ENCODE results near the gene SLC45A1.

The SLC45A1 gene

DNA sequence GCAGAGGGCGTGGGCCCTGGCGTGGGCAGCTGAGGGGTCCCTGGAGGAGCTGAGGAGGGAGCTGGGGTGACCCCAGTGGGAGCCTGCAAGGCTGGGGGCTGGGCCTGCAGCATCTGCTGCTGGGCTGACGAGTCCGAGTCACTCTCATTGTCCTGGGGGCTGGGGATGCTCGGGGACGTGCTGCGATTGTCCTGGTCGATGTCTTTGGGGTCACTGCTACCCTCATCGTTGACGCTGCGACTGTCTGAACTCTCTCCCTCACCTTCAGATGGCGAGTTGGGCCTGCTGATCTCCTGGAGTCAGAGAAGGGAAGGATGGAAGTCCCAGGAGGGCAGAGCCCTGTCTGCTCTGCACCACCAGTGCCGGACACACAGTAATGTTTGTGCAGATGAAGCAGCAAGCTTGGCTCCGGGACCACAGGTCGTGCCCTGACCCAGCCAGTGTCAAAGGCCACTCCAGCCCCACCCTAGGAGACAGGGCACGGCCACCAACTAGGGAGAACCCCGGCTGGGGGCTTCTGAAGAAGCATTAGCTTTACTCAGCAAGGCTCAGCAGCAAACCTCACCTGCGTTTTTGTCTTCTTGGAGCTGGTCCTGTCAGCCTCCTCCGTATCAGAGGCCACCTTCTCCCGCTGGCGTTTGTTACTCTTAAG lies 43.4 kb downstream of the SLC45A1 start:
- DNase-seq (ENCODE audit: low read depth, low spot score) = no peak
- no peak overlapping the region for H3K9ac ChIP-seq (ENCODE audit: insufficient read length)
- H3K9me3 ChIP-seq (ENCODE audit: low read depth, low read length) = no peaks in the 10 kb centered on the region
- no peak for TF ChIP-seq POLR2AphosphoS5 (IDR thresholded peaks at IDR 0.05; ENCODE audit: borderline replicate concordance, low read depth, low read length)
- no peak for TF ChIP-seq EZH2 (IDR thresholded peaks at IDR 0.05)
- TF ChIP-seq FOXP2 (optimal IDR thresholded peaks at IDR 0.05; ENCODE audit: control extremely low read depth, extremely low read length, insufficient read depth) = no peak
- no peak overlapping the region for H3K27ac ChIP-seq
- H3K36me3 ChIP-seq (ENCODE audit: insufficient read depth, low read length) = peaks cover 60% of the 10 kb centered on the region
- no peak overlapping the region for H3K4me3 ChIP-seq

DNA sequence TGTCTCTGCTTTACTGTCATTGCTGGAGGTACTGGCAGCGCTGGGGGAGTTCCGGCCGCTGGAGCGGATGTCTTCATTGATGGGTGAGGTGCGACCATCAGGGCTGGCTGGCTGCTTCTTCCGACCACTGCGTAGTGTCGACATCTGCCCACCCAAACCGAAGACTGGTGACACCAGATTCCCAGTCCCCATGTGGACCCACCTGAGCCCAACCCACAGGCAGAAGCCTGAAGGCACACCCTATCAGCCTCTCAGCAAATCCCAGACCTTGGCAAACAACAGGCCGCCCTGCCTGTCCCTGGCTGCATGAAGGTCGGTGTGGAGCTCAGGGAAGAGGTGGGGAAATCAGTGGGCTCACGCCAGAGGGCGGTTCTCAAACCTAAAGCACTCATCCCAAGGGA lies 44.8 kb downstream of the SLC45A1 start:
- peaks cover 48% of the 10 kb centered on the region for H3K36me3 ChIP-seq (ENCODE audit: insufficient read depth, low read length)
- H3K9ac ChIP-seq (ENCODE audit: insufficient read length) = no peak overlapping the region
- no peak overlapping the region for H3K27ac ChIP-seq
- DNase-seq (ENCODE audit: low read depth, low spot score) = no peak
- no peak overlapping the region for H3K4me3 ChIP-seq
- H3K9me3 ChIP-seq (ENCODE audit: low read depth, low read length) = no peaks in the 10 kb centered on the region
- TF ChIP-seq POLR2AphosphoS5 (IDR thresholded peaks at IDR 0.05; ENCODE audit: borderline replicate concordance, low read depth, low read length) = no peak

DNA sequence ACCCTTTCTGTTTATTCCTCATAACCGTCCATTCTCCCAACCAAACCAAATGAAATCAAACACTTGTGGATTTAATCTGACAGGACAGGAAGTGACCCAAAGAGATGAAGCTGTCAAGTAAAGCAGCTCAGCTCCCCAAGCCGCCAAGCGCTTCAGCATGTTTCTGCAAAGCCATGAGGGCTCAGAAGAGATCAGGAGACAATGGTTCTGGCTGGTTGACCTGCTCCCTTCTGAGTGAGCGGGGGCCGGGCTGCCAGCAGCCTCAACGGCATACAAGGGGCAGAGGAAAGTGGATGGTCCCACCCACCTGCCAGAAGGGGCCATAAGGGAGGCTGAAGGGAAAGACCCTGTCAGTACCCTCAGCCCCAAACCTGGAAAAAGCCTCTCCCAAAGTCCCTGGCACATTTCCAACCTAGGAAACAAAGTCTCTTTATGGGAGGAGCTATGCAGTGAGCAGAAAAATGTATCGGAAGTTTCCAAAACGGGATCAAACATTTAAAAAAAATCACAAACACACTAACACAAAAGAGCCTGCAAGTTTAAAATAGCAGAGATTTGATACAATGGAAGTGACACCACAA lies 45.4 kb downstream of the SLC45A1 start:
- Histone ChIP-seq H3K4me3 (peak overlapping the region; percentile 66), H3K27ac (peak overlapping the region; percentile 75), H3K36me3 (ENCODE audit: insufficient read depth, low read length) (peaks cover 42% of the 10 kb centered on the region), H3K9me3 (ENCODE audit: low read depth, low read length) (no peaks in the 10 kb centered on the region), H3K9ac (ENCODE audit: insufficient read length) (no peak overlapping the region)
- TF ChIP-seq EZH2 (IDR thresholded peaks at IDR 0.05) (no peak), FOXP2 (optimal IDR thresholded peaks at IDR 0.05; ENCODE audit: control extremely low read depth, extremely low read length, insufficient read depth) (no peak), POLR2AphosphoS5 (IDR thresholded peaks at IDR 0.05; ENCODE audit: borderline replicate concordance, low read depth, low read length) (no peak)
- DNase-seq (ENCODE audit: low read depth, low spot score) = no peak

DNA sequence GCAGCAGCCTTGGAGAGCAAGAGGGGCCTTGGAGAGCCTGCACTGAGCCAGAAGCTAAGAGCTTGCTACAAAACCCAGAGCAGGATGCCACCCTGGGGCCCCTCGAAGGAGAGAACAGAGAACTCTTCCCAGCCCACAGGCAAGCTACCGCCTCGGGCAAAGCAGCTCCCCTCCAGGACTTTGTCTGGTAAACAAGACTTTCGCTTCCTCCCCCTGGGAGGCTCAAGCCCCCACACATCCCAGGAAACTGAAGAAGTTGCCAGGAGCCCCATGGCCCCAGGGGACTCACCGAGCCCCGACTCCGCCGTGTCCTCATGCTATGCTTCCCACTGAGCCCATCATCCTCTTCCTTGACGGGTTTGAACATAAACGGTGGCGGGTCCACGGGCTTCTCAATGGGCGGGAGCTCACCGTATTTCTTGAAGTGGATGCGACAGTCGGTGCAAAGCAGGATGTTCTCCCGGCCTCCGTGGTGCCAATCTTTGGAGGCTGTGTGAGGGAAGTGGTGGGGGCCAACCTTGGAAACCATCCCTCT lies 45.9 kb downstream of the SLC45A1 start:
- Histone ChIP-seq H3K9ac (ENCODE audit: insufficient read length) (no peak overlapping the region), H3K4me3 (peak overlapping the region; percentile 66), H3K36me3 (ENCODE audit: insufficient read depth, low read length) (peaks cover 37% of the 10 kb centered on the region), H3K9me3 (ENCODE audit: low read depth, low read length) (no peaks in the 10 kb centered on the region), H3K27ac (peak overlapping the region; percentile 75)
- DNase-seq (ENCODE audit: low read depth, low spot score) = peak; percentile 93
- TF ChIP-seq FOXP2 (optimal IDR thresholded peaks at IDR 0.05; ENCODE audit: control extremely low read depth, extremely low read length, insufficient read depth) (peak; percentile 97), EZH2 (IDR thresholded peaks at IDR 0.05) (no peak), POLR2AphosphoS5 (IDR thresholded peaks at IDR 0.05; ENCODE audit: borderline replicate concordance, low read depth, low read length) (peak; percentile 36; the same call in 1 of the 2 replicates)

DNA sequence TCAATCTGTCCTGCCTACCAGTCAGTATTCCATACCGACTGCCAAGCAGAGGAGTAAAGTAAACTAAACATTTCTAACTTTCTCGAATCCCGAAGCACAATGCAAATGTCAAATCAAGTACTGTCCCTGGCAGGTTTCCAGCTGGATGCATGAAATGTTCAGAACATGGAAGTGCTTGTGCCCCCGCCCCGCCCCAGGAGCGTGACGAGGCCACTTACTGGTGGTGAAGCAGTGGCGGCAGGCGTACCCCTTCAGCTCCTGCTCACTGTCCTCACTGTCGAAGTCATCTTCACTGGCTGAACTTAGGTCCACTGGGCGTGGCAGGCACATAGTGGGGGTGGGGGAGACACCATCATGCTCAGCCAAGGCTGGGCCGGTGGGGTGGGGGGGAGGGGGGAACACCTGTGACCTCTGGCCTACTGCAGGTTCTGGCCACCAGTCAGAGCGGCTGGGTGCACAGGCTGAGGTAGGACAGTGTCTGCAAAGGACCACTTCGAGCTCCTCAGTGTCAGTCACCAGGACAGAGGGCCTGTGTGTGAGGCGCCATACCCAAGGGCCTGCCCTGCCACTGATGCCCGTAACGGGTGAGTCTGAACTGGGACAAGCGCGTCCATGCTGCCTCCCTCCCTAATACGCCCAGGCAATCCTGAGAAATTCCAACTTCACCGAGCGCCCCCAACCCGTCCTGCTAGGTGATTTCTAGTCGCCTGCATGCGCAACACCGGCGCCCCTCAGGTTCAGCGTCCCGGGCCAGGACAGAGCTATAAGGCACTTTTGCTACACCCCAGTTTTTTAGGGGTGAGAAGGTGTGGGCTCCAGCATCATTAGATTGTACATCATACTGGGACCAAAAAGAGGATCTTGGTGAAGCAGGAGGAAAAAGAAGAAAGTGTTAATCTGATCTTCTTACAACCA lies 46.9 kb downstream of the SLC45A1 start:
- Histone ChIP-seq H3K27ac (no peak overlapping the region), H3K4me3 (peak overlapping the region; percentile 66), H3K9me3 (ENCODE audit: low read depth, low read length) (no peaks in the 10 kb centered on the region), H3K9ac (ENCODE audit: insufficient read length) (no peak overlapping the region), H3K36me3 (ENCODE audit: insufficient read depth, low read length) (peaks cover 30% of the 10 kb centered on the region)
- TF ChIP-seq EZH2 (IDR thresholded peaks at IDR 0.05) (no peak), POLR2AphosphoS5 (IDR thresholded peaks at IDR 0.05; ENCODE audit: borderline replicate concordance, low read depth, low read length) (no peak), FOXP2 (optimal IDR thresholded peaks at IDR 0.05; ENCODE audit: control extremely low read depth, extremely low read length, insufficient read depth) (no peak)
- no peak for DNase-seq (ENCODE audit: low read depth, low spot score)

DNA sequence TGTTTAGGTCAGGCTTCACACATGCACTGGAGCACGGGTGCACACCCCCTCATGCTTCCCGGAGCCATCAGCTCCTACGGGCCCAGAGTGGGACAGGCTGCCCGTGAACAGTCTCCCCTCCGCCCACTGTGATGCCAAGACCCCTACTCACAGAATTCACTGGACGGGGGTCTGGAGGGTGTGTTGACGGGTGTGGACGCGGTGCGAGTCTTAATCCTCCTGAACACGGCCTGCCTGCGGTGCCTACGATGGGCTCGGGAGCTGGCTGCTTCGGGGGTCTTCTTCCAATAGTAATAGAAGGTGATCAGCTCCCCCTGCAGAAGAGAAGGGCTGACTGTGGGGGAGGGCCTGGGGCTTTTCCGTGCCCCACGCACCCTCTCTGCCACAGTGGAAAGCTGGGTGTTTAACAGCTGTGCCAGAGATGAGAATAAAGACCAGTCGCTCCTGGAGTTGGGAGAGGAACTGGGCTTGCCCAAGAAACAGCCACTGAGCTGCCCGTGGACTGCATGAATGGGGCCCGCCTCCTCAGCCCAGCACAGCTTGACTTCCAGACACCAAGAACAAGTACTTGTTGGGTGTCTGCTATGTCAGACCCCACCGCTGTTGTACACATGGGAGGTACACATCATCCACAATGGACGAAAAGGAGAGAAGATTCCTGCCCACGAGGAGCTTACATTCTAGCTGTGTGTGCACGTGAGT lies 47.9 kb downstream of the SLC45A1 start:
- H3K9ac ChIP-seq (ENCODE audit: insufficient read length) = no peak overlapping the region
- no peak for TF ChIP-seq EZH2 (IDR thresholded peaks at IDR 0.05)
- TF ChIP-seq FOXP2 (optimal IDR thresholded peaks at IDR 0.05; ENCODE audit: control extremely low read depth, extremely low read length, insufficient read depth) = no peak
- TF ChIP-seq POLR2AphosphoS5 (IDR thresholded peaks at IDR 0.05; ENCODE audit: borderline replicate concordance, low read depth, low read length) = no peak
- no peak overlapping the region for H3K4me3 ChIP-seq
- no peak for DNase-seq (ENCODE audit: low read depth, low spot score)
- H3K9me3 ChIP-seq (ENCODE audit: low read depth, low read length) = no peaks in the 10 kb centered on the region
- no peak overlapping the region for H3K27ac ChIP-seq
- H3K36me3 ChIP-seq (ENCODE audit: insufficient read depth, low read length) = peaks cover 27% of the 10 kb centered on the region

DNA sequence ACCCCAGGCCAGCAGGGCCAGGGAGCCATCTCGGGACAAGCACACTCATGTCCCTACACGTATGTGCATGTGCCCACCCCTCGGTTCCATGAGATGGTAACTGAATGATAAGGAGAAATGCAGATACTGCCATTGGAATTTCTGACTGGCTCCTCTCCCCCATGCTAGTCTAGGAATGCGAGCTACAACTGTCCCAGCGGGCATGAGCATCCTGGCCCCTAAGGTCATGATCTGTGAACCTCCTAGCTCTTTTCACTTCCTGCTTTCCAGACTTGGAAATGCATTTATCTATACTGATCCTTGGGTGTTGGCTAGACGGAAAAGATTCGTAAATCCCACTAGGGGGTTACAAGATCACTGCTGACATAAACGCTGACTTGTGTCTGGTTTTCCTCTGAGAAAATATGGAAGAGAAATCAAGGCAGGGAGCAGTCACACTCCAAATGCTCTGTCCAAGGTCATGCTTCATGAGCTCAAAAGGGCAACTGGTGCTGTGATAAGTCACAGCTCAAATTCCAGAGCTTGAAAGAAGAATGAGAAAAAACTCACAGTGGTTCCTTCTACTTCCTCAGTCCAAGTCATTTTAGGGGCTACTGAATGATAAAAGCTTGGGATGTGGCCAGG lies 49.8 kb downstream of the SLC45A1 start:
- Histone ChIP-seq H3K27ac (no peak overlapping the region), H3K9ac (ENCODE audit: insufficient read length) (no peak overlapping the region), H3K36me3 (ENCODE audit: insufficient read depth, low read length) (peaks cover 9% of the 10 kb centered on the region; the same call in 1 of the 2 replicates), H3K4me3 (no peak overlapping the region), H3K9me3 (ENCODE audit: low read depth, low read length) (no peaks in the 10 kb centered on the region)
- DNase-seq (ENCODE audit: low read depth, low spot score) = no peak
- no peak for TF ChIP-seq EZH2 (IDR thresholded peaks at IDR 0.05)
- no peak for TF ChIP-seq POLR2AphosphoS5 (IDR thresholded peaks at IDR 0.05; ENCODE audit: borderline replicate concordance, low read depth, low read length)
- no peak for TF ChIP-seq FOXP2 (optimal IDR thresholded peaks at IDR 0.05; ENCODE audit: control extremely low read depth, extremely low read length, insufficient read depth)

All from SK-N-MC (cell line).